Bladder microvascular endothelial cell (primary cell): ENCODE measurements around the gene NNAT. TPM values are rescaled to one million over a fixed set of nuclear protein-coding genes. Genes with fewer than 3 reads are reported as not detected.

Source experiments
- total RNA-seq: library from RNA; depleted of rRNA; stranded (reverse); fragments of >200 nt; gene quantifications from 2 replicates; pipeline ENCODE4 v1.2.3, GENCODE V29; 2014

Gene NNAT, protein sequence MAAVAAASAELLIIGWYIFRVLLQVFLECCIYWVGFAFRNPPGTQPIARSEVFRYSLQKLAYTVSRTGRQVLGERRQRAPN
- total RNA-seq: 0.32 TPM in 1 of 2 replicates, not detected in the other

DNA sequence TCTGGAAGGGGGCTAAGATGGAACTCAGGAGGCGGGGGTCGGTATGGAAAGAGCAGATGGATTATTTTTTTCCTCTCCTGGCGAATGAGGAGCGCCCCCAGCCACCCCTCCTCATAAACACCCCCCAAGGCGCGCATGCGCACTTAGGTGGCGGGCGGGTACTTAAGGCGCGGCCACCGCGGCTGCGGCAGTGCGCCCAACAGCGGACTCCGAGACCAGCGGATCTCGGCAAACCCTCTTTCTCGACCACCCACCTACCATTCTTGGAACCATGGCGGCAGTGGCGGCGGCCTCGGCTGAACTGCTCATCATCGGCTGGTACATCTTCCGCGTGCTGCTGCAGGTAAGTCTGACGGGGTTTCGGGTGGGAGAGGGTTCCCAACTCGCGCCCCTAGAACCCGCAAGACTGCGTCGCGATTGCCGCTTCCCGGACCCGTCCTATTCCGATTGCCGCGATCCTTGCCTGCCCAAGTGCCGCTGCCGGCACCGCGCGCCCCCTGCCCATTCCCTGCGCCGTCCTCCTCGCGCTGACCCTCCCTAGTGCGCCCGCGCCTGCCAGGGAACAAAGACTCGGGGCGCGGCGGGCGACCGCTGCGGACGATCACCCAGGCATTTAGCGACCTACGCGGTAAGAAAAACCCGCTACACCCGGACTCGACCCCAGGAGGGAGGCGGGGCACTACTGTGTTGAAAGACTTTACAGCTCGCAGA lies at the start of gene NNAT:
TSS of gene NNAT (plus strand) at position 190 of the 711 bp plus-strand sequence. CDS start at position 272, 82 bp downstream.

DNA sequence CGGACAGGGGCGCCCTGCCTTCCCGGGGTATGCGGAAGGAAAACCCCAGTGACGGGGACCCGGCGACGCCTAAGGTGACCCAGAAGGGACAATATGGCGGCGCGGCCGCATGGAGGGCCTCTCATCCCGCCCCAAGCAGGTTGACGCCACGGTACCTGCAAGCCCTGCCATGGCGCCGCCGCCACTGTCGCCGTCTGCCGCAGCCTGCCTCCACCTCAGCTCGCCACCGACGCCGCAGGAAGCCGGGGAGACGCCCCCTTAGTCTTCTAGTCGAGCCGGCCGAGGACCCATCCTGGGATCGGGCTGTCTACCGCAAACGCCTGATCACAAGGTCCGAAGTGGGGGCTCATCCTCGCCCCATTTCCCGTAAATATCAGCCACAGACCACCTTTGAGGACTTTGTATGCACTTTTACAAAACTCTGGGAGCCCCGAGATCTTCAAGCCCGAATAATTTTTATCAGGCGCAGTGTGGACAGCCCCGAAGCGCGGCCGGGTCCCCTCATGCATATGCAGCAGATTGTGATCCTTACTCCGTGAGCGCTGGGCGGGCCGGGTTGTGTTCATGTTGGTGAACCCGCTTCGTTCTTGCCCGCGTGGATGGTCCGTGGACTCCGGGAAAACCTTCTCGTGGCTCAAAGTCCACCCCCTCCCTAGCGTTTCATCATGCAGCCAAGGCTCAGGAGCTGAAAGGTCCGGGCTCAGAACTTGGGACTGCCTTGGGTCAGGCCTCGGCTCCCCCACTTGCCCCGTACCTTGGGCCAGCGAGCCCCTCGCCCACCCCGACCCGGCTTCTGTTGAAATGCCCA lies 6.8 kb downstream of the NNAT start, which contains the start of gene BLCAP:
TSS of gene BLCAP (minus strand) at position 239 of the 808 bp plus-strand sequence. CDS start 8,702 bp downstream, outside the sequence.

Other genes with a start within 250 kb of the NNAT start
- gene MANBAL, start 231.6 kb upstream of the NNAT start, total RNA-seq: 7.0 and 13.3 TPM in 2 replicates
- gene SRC, start 175.1 kb upstream of the NNAT start, total RNA-seq: 0.81 and 3.6 TPM in 2 replicates
- 31.7 and 68.9 TPM in 2 replicates for gene BLCAP, start 6.6 kb downstream of the NNAT start, total RNA-seq
- 27.5 and 41.4 TPM in 2 replicates for gene CTNNBL1, start 172.8 kb downstream of the NNAT start, total RNA-seq